ENCODE data around the gene TBC1D4. TPM values are rescaled to one million over a fixed set of nuclear protein-coding genes. Genes with fewer than 3 reads are reported as not detected.

Gene TBC1D4
- total RNA-seq, 1 donor from 2014 or later = 25.6 TPM

DNA sequence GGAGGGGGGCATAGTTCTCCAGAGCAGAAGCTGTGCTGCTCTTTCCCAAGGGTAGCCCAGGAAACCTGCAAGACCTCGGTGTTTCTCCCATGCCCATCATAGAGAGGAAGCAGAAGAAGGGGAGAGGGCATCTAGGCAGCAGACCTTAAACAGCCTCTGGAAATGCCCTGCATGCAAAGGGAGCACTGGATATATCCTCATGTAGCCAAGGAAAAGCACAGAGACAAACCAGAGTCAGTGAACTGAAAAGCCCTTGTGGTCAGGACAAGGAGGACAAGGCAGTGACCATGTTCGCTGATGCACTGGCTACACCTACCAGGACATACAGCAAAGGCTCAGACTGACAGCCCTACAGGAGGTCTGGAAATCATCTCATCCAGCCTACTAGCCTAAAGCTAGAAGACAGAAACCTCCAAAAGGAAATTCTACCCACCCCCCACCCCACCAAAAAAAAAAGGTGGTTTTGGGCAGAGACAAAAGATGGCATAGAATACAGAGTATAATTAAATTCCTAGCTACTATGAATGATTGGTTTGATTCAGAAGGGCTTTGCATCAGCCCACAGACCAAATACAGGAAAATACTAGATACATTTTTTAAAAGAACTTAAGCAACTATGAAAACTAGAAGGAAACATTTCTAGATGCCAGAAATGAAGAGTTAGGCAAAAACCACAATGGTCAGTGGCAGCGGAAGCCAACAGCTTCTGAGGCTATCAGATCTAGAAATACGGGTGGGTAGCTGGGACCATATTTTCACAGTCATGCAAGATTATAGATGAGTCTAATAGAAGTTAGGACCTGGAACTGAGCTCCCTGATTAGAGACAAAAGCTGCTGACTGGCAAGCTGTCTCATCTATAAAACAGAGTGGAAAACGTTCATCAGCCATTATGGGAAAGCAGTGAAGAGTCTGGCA, 4.4 kb upstream of the TBC1D4 start:
- peak overlapping the region; percentile 94 for H3K27ac Mint-ChIP-seq (ENCODE audit: unreplicated experiment)

DNA sequence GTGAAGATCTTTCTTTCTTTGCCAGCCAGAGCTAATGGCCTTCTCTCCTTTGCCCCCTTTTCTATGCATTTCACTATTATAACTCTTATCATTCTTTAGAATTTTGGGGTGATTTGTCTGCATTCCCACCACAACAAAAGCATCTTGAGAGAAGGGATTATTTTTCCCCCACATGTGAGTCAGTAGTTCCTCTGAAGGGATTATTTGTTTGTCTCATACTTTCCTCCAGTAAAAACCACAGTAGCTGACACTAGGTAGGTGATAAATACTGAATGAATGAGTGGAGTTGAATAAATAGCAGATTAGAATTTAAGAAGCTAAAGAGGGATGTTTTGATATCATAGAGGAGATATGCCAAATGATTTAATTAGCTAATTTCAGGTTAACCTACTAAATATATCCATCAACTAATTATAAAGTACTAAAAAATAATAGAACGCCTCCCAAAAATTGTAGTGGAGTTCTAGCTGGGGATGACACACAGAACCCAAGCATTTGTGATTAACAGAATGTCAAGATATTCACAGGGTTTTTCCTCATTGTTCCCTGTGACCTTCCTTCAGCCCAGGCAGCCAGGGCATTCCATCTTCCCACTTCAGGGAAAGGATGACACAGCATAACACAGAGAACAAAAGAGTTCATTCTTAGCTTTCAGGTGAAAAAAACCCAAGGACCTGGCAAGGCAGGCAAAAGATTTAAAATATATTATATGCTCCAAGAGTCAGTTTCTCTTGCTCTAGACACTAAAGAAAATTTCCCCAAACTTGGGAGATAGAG, 3.5 kb upstream of the TBC1D4 start:
- H3K27ac Mint-ChIP-seq (ENCODE audit: unreplicated experiment) = peak overlapping the region; percentile 94
- no peaks in the 10 kb centered on the region for H3K36me3 Mint-ChIP-seq (ENCODE audit: low read depth, unreplicated experiment)
- H4K20me1 ChIP-seq (ENCODE audit: insufficient read depth, low read length) = peaks cover 4% of the 10 kb centered on the region
- peaks cover 23% of the 10 kb centered on the region for H3K4me1 ChIP-seq (ENCODE audit: insufficient read depth, low read length)
- TF ChIP-seq EZH2 (IDR thresholded peaks at IDR 0.05; ENCODE audit: insufficient read depth, low read length) = no peak
- no peak for TF ChIP-seq CTCF (IDR thresholded peaks at IDR 0.05; ENCODE audit: insufficient read depth, low read depth, low read length)
- H3K4me3 ChIP-seq (ENCODE audit: insufficient read depth, low read depth, low read length) = no peak overlapping the region
- H3K4me1 Mint-ChIP-seq (ENCODE audit: low read depth, unreplicated experiment) = peaks cover 29% of the 10 kb centered on the region
- no peaks in the 10 kb centered on the region for H3K9me3 ChIP-seq (ENCODE audit: insufficient read depth, low read depth, low read length)
- peak; percentile 91 for DNase-seq (ENCODE audit: low read depth)
- H3K36me3 ChIP-seq (ENCODE audit: insufficient read depth, low read length) = no peaks in the 10 kb centered on the region
- FAIRE-seq = peak; percentile 13
- H3K4me2 ChIP-seq (ENCODE audit: low read length) = peak overlapping the region; percentile 64
- H3K27me3 Mint-ChIP-seq (ENCODE audit: low read depth, unreplicated experiment) = no peaks in the 10 kb centered on the region
- no peak overlapping the region for H2AFZ ChIP-seq (ENCODE audit: low read depth, low read length)
- no peak overlapping the region for H3K4me3 Mint-ChIP-seq (ENCODE audit: unreplicated experiment)
- no peaks in the 10 kb centered on the region for H3K27me3 ChIP-seq (ENCODE audit: insufficient read depth, low read length)
- peak overlapping the region; percentile 75 for H3K27ac ChIP-seq (ENCODE audit: low read depth, low read length)
- H3K79me2 ChIP-seq (ENCODE audit: insufficient read depth, low read length) = peaks cover 9% of the 10 kb centered on the region
- H3K9ac ChIP-seq (ENCODE audit: low read length) = peak overlapping the region; percentile 54
- H3K9me3 Mint-ChIP-seq (ENCODE audit: unreplicated experiment) = no peaks in the 10 kb centered on the region

More for the DNA sequence above, 4.4 kb upstream of the TBC1D4 start:
- Histone ChIP-seq H4K20me1 (ENCODE audit: insufficient read depth, low read length) (no peaks in the 10 kb centered on the region), H3K4me3 (ENCODE audit: insufficient read depth, low read depth, low read length) (no peak overlapping the region), H3K36me3 (ENCODE audit: insufficient read depth, low read length) (no peaks in the 10 kb centered on the region), H3K27me3 (ENCODE audit: insufficient read depth, low read length) (no peaks in the 10 kb centered on the region), H3K9me3 (ENCODE audit: insufficient read depth, low read depth, low read length) (no peaks in the 10 kb centered on the region), H2AFZ (ENCODE audit: low read depth, low read length) (no peak overlapping the region), H3K27ac (ENCODE audit: low read depth, low read length) (peak overlapping the region; percentile 75), H3K79me2 (ENCODE audit: insufficient read depth, low read length) (peaks cover 2% of the 10 kb centered on the region), H3K9ac (ENCODE audit: low read length) (peak overlapping the region; percentile 54), H3K4me1 (ENCODE audit: insufficient read depth, low read length) (peaks cover 23% of the 10 kb centered on the region), H3K4me2 (ENCODE audit: low read length) (peak overlapping the region; percentile 64)
- TF ChIP-seq EZH2 (IDR thresholded peaks at IDR 0.05; ENCODE audit: insufficient read depth, low read length) = no peak
- TF ChIP-seq CTCF (IDR thresholded peaks at IDR 0.05; ENCODE audit: insufficient read depth, low read depth, low read length) = no peak
- Mint-ChIP-seq H3K4me3 (ENCODE audit: unreplicated experiment) (no peak overlapping the region), H3K9me3 (ENCODE audit: unreplicated experiment) (no peaks in the 10 kb centered on the region), H3K36me3 (ENCODE audit: low read depth, unreplicated experiment) (no peaks in the 10 kb centered on the region), H3K4me1 (ENCODE audit: low read depth, unreplicated experiment) (peaks cover 29% of the 10 kb centered on the region), H3K27me3 (ENCODE audit: low read depth, unreplicated experiment) (no peaks in the 10 kb centered on the region)
- DNase-seq (ENCODE audit: low read depth) (peak; percentile 45), FAIRE-seq (no peak)

All from astrocyte (in vitro differentiated cells and primary cell).